K562 (cell line): ENCODE results near the gene SLC2A8. TPM values are rescaled to one million over a fixed set of nuclear protein-coding genes. Genes with fewer than 3 reads are reported as not detected.

ENCODE experiments used
- ATAC-seq: fragments of 200-7000 bp; cut with Tn5 transposase; 3 replicates; pipeline ENCODE4 v1.9.1; 2020; ENCODE audit warnings: moderate library complexity
- BruUV-seq: library from RNA; stranded (reverse); fragments of 400-500 nt; replicated peaks from 2 replicates; lab custom pipeline; 2021; lab: Mats Ljungman, UMichigan
- CTCF ChIA-PET: fragments of 300-600 bp; formaldehyde crosslinking; extraction: SDS; loops from one replicate; lab custom pipeline; 2021; ENCODE audit warnings: low intra/inter-chr PET ratio; lab: Yijun Ruan, JAX
- POLR2A ChIA-PET: fragments of 300-600, 350-650 bp; sonication (Branson Sonifier 250); formaldehyde crosslinking; extraction: SDS; loops from one replicate; lab custom pipeline; 2021; ENCODE audit warnings: antibody characterized with exemption, inconsistent platforms; lab: Yijun Ruan, JAX
- DNase-seq, 4 experiments: peaks; one replicate each; pipeline versions ENCODE4 v3.0.0 to v3.0.0-alpha.2; 2011 to 2018; ENCODE audit warnings: low spot score in 3 of 4, mixed read lengths in 3 of 4; ENCODE audit errors: extremely low read depth in 1 of 4
- FAIRE-seq: peaks from 2 replicates; lab custom pipeline; 2011; peaks lifted over from hg19 to GRCh38; lab: Jason Lieb, UNC
- H2AFZ ChIP-seq: 2 replicates; pipeline ENCODE4 v1.6.0; 2011; ENCODE audit warnings: low read depth, low read length, control low read depth, inconsistent platforms
- H3K27ac ChIP-seq: fragments of 200-600 bp; 3 replicates; pipeline ENCODE4 v1.8.0; 2011; ENCODE audit warnings: low read depth, mild to moderate bottlenecking, control low read depth, inconsistent platforms, low read length, moderate library complexity, mixed read lengths; ENCODE audit errors: extremely low read depth
- H3K27me3 ChIP-seq, 2 experiments: fragments of 300-600 bp in 1 of 2; 2 replicates in 1 of 2; 3 replicates in 1 of 2; pipeline versions ENCODE4 v1.6.0 to v1.8.0; 2011; ENCODE audit warnings: inconsistent platforms in 2 of 2, low read length in 2 of 2, mild to moderate bottlenecking in 1 of 2, mixed read lengths in 1 of 2, moderate library complexity in 1 of 2; ENCODE audit not compliant: control insufficient read depth in 2 of 2, insufficient read depth in 2 of 2
- H3K36me3 ChIP-seq: fragments of 300-600 bp; 3 replicates; pipeline ENCODE4 v1.8.0; 2011; ENCODE audit warnings: mild to moderate bottlenecking, low read length, inconsistent platforms; ENCODE audit not compliant: control insufficient read depth, insufficient read depth
- H3K4me1 ChIP-seq, 2 experiments: fragments of 200-600 bp in 1 of 2; replicated peaks in 1 of 2; 2 replicates in 1 of 2; 3 replicates in 1 of 2; pipeline versions ENCODE4 v1.5.1 to v1.8.0; 2011; ENCODE audit warnings: inconsistent platforms in 2 of 2, low read length in 2 of 2, mild to moderate bottlenecking in 1 of 2, mixed read lengths in 1 of 2, moderate library complexity in 1 of 2; ENCODE audit not compliant: control insufficient read depth in 2 of 2, insufficient read depth in 2 of 2
- H3K4me2 ChIP-seq: 2 replicates; pipeline ENCODE4 v1.6.1; 2011; ENCODE audit warnings: low read length, control low read depth, inconsistent platforms, mixed read lengths; ENCODE audit not compliant: insufficient read depth
- H3K4me3 ChIP-seq: fragments of 200-600 bp; sonication (generic), shearing (Covaris generic); 2 replicates; pipeline ENCODE4 v1.5.1; 2016; ENCODE audit warnings: control low read depth, inconsistent platforms
- H3K79me2 ChIP-seq: fragments of 200-600 bp; 3 replicates; pipeline ENCODE4 v1.8.0; 2011; ENCODE audit warnings: low read length, inconsistent platforms; ENCODE audit not compliant: control insufficient read depth, insufficient read depth
- H3K9ac ChIP-seq, 2 experiments: 2 replicates each; pipeline versions ENCODE4 v1.6.0 to v1.6.1; 2011; ENCODE audit warnings: low read depth in 2 of 2, low read length in 2 of 2, control low read depth in 1 of 2, inconsistent platforms in 1 of 2, mild to moderate bottlenecking in 1 of 2, mixed read lengths in 1 of 2; ENCODE audit not compliant: insufficient read depth in 1 of 2
- H3K9me1 ChIP-seq: one replicate; pipeline ENCODE4 v1.6.0; 2011; ENCODE audit warnings: inconsistent platforms, mild to moderate bottlenecking, low read length, moderate library complexity; ENCODE audit not compliant: control insufficient read depth, insufficient read depth
- H3K9me3 ChIP-seq: replicated peaks from 2 replicates; pipeline ENCODE4 v1.5.1; 2011; ENCODE audit warnings: low read depth, low read length, inconsistent platforms; ENCODE audit not compliant: control insufficient read depth, insufficient read depth
- H4K20me1 ChIP-seq: replicated peaks from 2 replicates; pipeline ENCODE4 v1.6.1; 2011; ENCODE audit warnings: low read length, inconsistent platforms, mixed read lengths; ENCODE audit not compliant: control insufficient read depth, insufficient read depth
- HMG20B ChIP-seq: fragments of 250-450 bp; sonication (Bioruptor Pico); IDR thresholded peaks from 2 replicates; pipeline ENCODE4 v1.5.0; 2021; ENCODE audit warnings: mild to moderate bottlenecking
- NFRKB ChIP-seq: fragments of 450-650 bp; IDR thresholded peaks from 2 replicates; pipeline ENCODE4 v1.6.1; 2016; ENCODE audit warnings: low read depth
- POLR3A ChIP-seq: IDR thresholded peaks from 2 replicates; pipeline ENCODE4 v1.6.1; 2011; ENCODE audit warnings: borderline replicate concordance, mild to moderate bottlenecking, moderate library complexity; ENCODE audit not compliant: insufficient read length, insufficient read depth; ENCODE audit errors: extremely low read depth
- RAD21 ChIP-seq, 2 experiments: fragments of 250-450 bp in 1 of 2; fragments of 450-650 bp in 1 of 2; sonication (Bioruptor Pico) in 1 of 2; formaldehyde crosslinking in 1 of 2; IDR thresholded peaks in 1 of 2; conservative IDR thresholded peaks in 1 of 2; 2 replicates each; pipeline versions ENCODE4 v1.4.0 to v1.8.0; 2020 to 2022; ENCODE audit warnings: mild to moderate bottlenecking in 2 of 2, moderate library complexity in 1 of 2
- SP1 ChIP-seq: sonication (generic); formaldehyde crosslinking; IDR thresholded peaks from 2 replicates; pipeline ENCODE4 v1.8.1; 2022; ENCODE audit warnings: mild to moderate bottlenecking, missing genetic modification reagents
- SP2 ChIP-seq: IDR thresholded peaks from 2 replicates; pipeline ENCODE4 v1.6.1; 2011; ENCODE audit warnings: mild to moderate bottlenecking, low read depth, low read length, moderate library complexity; ENCODE audit not compliant: poor library complexity, severe bottlenecking; ENCODE audit errors: extremely low read depth
- SRSF1 ChIP-seq: fragments of 200-400 bp; formaldehyde crosslinking; IDR thresholded peaks from 2 replicates; pipeline ENCODE4 v1.6.1; 2017; ENCODE audit warnings: mild to moderate bottlenecking, low read depth, low read length, moderate library complexity
- ZNF239 ChIP-seq: fragments of 250-450 bp; sonication (Bioruptor Pico); IDR thresholded peaks from 2 replicates; pipeline ENCODE4 v1.4.0; 2020; ENCODE audit warnings: mild to moderate bottlenecking
- ZSCAN29 ChIP-seq: fragments of 450-650 bp; IDR thresholded peaks from 2 replicates; pipeline ENCODE4 v1.6.1; 2017
- WGBS: fragments of 100-300 bp; shearing (Covaris generic); methylation state at CpG from one replicate; pipeline ENCODE4 v1.1.6; 2016; ENCODE audit warnings: low coverage, mixed read lengths; ENCODE audit not compliant: insufficient coverage; ENCODE audit errors: missing lambda C conversion rate; 5-methylcytosine and 5-hydroxymethylcytosine counted together
- in situ Hi-C: fragments of 300-500 bp; cut with MboI; formaldehyde crosslinking; loops from 4 replicates; pipeline ENCODE4 v1.15.0; 2018; ENCODE audit warnings: inconsistent platforms, mixed read lengths
- intact Hi-C: fragments of 100-400 bp; cut with micrococcal nuclease; formaldehyde crosslinking; loops from 2 replicates; pipeline ENCODE4 v1.14.2; 2022
- polyA plus RNA-seq, 8 experiments: library from polyadenylated mRNA; depleted of rRNA in 4 of 8; stranded (reverse) in 5 of 8; unstranded in 3 of 8; fragments of >200 nt; fragmentation: Nextera tagmentation in 2 of 8; fragmentation: Illumina TruSeq in 1 of 8; extraction: Ambion mirVana in 2 of 8; extraction: Trizol in 1 of 8; gene quantifications; 2 replicates each; pipeline versions ENCODE4 v1.2.1 to v1.2.3, GENCODE V29; 2011 to 2014; ENCODE audit warnings: inconsistent platforms in 1 of 8, missing spikeins in 1 of 8
- total RNA-seq, 7 experiments: library from RNA; depleted of rRNA in 6 of 7; stranded (reverse); fragments of >200 nt in 6 of 7; fragmentation: Illumina TruSeq in 2 of 7; extraction: Trizol in 2 of 7; gene quantifications; 2 replicates each; pipeline versions ENCODE4 v1.2.1 to v1.2.3, GENCODE V29; 2011 to 2021; ENCODE audit warnings: low replicate concordance in 1 of 7
- TF ChIP-seq, protein P1 (sequence below): fragments of 450-650 bp; formaldehyde crosslinking; IDR thresholded peaks from 2 replicates; pipeline ENCODE4 v1.4.0; 2020; ENCODE audit warnings: mild to moderate bottlenecking, moderate library complexity
- TF ChIP-seq, protein P2 (sequence below): fragments of 250-450 bp; sonication (Bioruptor Pico); IDR thresholded peaks from 2 replicates; pipeline ENCODE4 v1.4.0; 2020; ENCODE audit warnings: mild to moderate bottlenecking, moderate library complexity

SLC2A8 gene
- total and polyA plus RNA-seq, 9 of the 15 experiments (the other 6 are each of a cell fraction or from before 2014, with no cell fraction given) = 0.13 to 12.9 (median 5.2) TPM

- Histone ChIP-seq H3K27me3 (peaks cover 26 to 48% of the 10 kb centered on the region in 2 experiments), H3K4me1 (no peaks in the 10 kb centered on the region; a peak in 1 of 5 replicates), H2AFZ (no peak overlapping the region), H4K20me1 (peaks cover 6% of the 10 kb centered on the region), H3K9me3 (no peaks in the 10 kb centered on the region), H3K4me3 (no peak overlapping the region), H3K4me2 (no peak overlapping the region), H3K36me3 (no peaks in the 10 kb centered on the region), H3K9ac (no peak overlapping the region), H3K27ac (no peak overlapping the region), H3K9me1 (no peaks in the 10 kb centered on the region), H3K79me2 (no peaks in the 10 kb centered on the region)
- intact Hi-C loops (no loop called here), in situ Hi-C loops (no loop called here)
- ChIA-PET CTCF (no interaction called here), POLR2A (interaction anchor here (0.6 to 0.9 kb wide), 3 partner anchors 24 to 291 kb away, joined by 3 to 6 read pairs (median 3); no protein-coding TSS in a partner anchor)
- no TSS peak for BruUV-seq
- TF ChIP-seq ZSCAN29 = no peak
- ATAC-seq (no peak), FAIRE-seq (no peak), DNase-seq (no peak)
- WGBS = 2% methylated on average over 7 of the region's 8 CpGs
These were observed 27.5 kb upstream of the SLC2A8 start for GRCh38 chr9:127369428-127369827.

GRCh38 chr9:127370147-127370579, 26.8 kb upstream of the SLC2A8 start:
- Histone ChIP-seq H3K79me2 (no peaks in the 10 kb centered on the region), H4K20me1 (peaks cover 6% of the 10 kb centered on the region), H3K36me3 (no peaks in the 10 kb centered on the region), H3K27ac (no peak overlapping the region), H3K9ac (no peak overlapping the region), H3K4me2 (no peak overlapping the region), H3K27me3 (peaks cover 26 to 48% of the 10 kb centered on the region in 2 experiments), H3K9me3 (no peaks in the 10 kb centered on the region), H3K9me1 (no peaks in the 10 kb centered on the region), H2AFZ (no peak overlapping the region), H3K4me3 (no peak overlapping the region), H3K4me1 (no peaks in the 10 kb centered on the region; a peak in 1 of 5 replicates)
- no peak for FAIRE-seq
- ChIA-PET POLR2A (interaction anchor here (0.6 kb wide), 1 partner anchor 292 kb away, joined by 6 read pairs; no protein-coding TSS in a partner anchor), CTCF (no interaction called here)
- WGBS = 3% methylated on average over 7 of the region's 7 CpGs
- no peak for DNase-seq
- ATAC-seq = no peak
- intact Hi-C loops = no loop called here
- no TSS peak for BruUV-seq
- in situ Hi-C loops = no loop called here
- TF ChIP-seq NFRKB = no peak
- no peak for TF ChIP-seq SRSF1
- TF ChIP-seq, protein P1, sequence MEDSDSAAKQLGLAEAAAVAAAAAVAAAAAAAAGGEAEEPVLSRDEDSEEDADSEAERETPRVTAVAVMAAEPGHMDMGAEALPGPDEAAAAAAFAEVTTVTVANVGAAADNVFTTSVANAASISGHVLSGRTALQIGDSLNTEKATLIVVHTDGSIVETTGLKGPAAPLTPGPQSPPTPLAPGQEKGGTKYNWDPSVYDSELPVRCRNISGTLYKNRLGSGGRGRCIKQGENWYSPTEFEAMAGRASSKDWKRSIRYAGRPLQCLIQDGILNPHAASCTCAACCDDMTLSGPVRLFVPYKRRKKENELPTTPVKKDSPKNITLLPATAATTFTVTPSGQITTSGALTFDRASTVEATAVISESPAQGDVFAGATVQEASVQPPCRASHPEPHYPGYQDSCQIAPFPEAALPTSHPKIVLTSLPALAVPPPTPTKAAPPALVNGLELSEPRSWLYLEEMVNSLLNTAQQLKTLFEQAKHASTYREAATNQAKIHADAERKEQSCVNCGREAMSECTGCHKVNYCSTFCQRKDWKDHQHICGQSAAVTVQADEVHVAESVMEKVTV (CRISPR knock-in tag) = no peak
- no peak for TF ChIP-seq SP1
- TF ChIP-seq, protein P2, sequence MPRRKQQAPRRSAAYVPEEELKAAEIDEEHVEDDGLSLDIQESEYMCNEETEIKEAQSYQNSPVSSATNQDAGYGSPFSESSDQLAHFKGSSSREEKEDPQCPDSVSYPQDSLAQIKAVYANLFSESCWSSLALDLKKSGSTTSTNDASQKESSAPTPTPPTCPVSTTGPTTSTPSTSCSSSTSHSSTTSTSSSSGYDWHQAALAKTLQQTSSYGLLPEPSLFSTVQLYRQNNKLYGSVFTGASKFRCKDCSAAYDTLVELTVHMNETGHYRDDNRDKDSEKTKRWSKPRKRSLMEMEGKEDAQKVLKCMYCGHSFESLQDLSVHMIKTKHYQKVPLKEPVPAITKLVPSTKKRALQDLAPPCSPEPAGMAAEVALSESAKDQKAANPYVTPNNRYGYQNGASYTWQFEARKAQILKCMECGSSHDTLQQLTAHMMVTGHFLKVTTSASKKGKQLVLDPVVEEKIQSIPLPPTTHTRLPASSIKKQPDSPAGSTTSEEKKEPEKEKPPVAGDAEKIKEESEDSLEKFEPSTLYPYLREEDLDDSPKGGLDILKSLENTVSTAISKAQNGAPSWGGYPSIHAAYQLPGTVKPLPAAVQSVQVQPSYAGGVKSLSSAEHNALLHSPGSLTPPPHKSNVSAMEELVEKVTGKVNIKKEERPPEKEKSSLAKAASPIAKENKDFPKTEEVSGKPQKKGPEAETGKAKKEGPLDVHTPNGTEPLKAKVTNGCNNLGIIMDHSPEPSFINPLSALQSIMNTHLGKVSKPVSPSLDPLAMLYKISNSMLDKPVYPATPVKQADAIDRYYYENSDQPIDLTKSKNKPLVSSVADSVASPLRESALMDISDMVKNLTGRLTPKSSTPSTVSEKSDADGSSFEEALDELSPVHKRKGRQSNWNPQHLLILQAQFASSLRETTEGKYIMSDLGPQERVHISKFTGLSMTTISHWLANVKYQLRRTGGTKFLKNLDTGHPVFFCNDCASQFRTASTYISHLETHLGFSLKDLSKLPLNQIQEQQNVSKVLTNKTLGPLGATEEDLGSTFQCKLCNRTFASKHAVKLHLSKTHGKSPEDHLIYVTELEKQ = no peak
- no peak for TF ChIP-seq POLR3A
- TF ChIP-seq ZNF239 (CRISPR knock-in tag) = no peak
- no peak for TF ChIP-seq RAD21 (CRISPR knock-in tag; conservative IDR thresholded peaks at IDR 0.05 in 1 of 2, IDR thresholded peaks at IDR 0.05 in 1 of 2)
- TF ChIP-seq HMG20B = no peak
- no peak for TF ChIP-seq SP2
